Left lobe of liver (tissue), 2 donors: ENCODE results near the gene SERINC2. TPM values are rescaled to one million over a fixed set of nuclear protein-coding genes. Genes with fewer than 3 reads are reported as not detected.
"Not testable (repeated sequence)": the region's sequence is repeated elsewhere in the genome, so short reads cannot be mapped to it uniquely, and the experiment has no call there.

ENCODE experiments used
- ATAC-seq: fragments of 200-7000 bp; cut with Tn5 transposase; one replicate; pipeline ENCODE4 v1.9.1; 2020; ENCODE audit warnings: mild to moderate bottlenecking, moderate library complexity
- DNase-seq: peaks from one replicate; pipeline ENCODE4 v3.0.0-alpha.2; 2020; ENCODE audit warnings: low spot score
- total RNA-seq: library from RNA; stranded (reverse); gene quantifications from one replicate; pipeline ENCODE4 v1.2.1, GENCODE V29; 2021
- donor health status: DM: no; HTN: no; CAD: no; lungs with moderate emphysema.
- donor health status: DM: no; HTN: yes; CAD: no.

SERINC2 gene
- total RNA-seq, 1 donor from 2014 or later: 69.1 TPM

- not testable (repeated sequence) for DNase-seq
These were observed 18.6 kb downstream of the SERINC2 start for GRCh38 chr1:31431351-31432257.

DNA sequence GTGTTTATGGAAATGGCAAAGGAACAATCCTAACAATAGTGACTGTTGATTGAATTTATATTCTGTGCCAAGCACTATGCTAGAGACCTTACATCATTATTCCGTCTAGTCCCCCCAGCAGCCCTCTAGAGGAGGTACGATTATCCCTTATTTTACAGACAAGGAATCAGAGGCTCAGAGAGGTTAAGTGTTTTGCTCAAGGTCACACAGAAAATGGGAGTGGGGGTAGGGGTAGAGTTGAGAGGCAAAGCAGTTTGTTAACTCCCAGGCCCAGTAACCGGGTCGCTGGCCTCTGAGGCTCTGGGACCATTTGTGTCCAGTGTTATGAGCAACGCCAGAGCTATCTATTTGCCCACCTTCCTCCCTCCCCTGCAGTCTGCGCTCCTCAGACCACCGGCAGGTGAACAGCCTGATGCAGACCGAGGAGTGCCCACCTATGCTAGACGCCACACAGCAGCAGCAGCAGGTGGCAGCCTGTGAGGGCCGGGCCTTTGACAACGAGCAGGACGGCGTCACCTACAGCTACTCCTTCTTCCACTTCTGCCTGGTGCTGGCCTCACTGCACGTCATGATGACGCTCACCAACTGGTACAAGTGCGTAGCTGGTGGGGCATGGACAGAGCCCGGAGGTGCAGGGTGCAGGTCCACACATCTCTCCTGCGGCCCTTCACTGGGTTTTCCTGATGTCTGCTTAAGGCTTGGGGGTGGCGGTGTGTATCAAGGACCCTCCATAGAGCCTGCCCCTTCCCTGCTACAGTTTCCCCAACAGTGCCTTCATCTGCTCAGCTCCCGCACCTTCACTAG is 19.8 kb downstream of the SERINC2 start:
- no peak for ATAC-seq

More at GRCh38 chr1:31431351-31432257, 18.6 kb downstream of the SERINC2 start:
- ATAC-seq: peak; percentile 30

GRCh38 chr1:31433396-31433930 is 20.4 kb downstream of the SERINC2 start:
- DNase-seq (no peak), ATAC-seq (no peak)

More for the DNA sequence above, 19.8 kb downstream of the SERINC2 start:
- DNase-seq: no peak

- peak; percentile 3 for ATAC-seq
- DNase-seq: peak; percentile 41
These were observed 21.3 kb downstream of the SERINC2 start for GRCh38 chr1:31434101-31434871.

GRCh38 chr1:31434979-31435378 is 22.0 kb downstream of the SERINC2 start:
- DNase-seq: peak; percentile 44
- ATAC-seq: peak; percentile 10

- peak; percentile 42 for DNase-seq
- ATAC-seq: no peak
These were observed 22.7 kb downstream of the SERINC2 start for GRCh38 chr1:31435471-31436409.

GRCh38 chr1:31436596-31437432 is 23.8 kb downstream of the SERINC2 start:
- peak; percentile 37 for DNase-seq

GRCh38 chr1:31437433-31438037 is 24.5 kb downstream of the SERINC2 start:
- DNase-seq (peak; percentile 34), ATAC-seq (no peak)

More at GRCh38 chr1:31436596-31437432, 23.8 kb downstream of the SERINC2 start:
- ATAC-seq: peak; percentile 5

DNA sequence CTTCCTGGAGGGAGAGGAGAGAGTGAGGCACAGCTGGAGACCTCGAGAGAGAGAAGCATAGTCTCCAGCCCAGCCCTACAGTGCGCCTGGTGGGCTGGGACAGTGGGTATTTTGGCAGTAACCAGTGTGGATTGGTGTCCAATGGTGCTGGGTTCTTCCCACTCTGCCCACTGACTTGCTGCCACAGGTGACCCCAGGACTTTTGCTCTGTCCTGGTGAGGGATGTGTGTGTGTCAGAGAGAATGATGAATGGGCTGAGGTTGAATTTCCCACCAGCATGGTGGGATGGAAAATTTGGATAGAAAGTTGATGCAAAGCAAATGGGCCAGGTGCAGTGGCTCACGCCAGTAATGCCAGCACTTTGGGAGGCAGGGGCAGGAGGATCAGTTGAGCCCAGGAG is 26.3 kb downstream of the SERINC2 start:
- ATAC-seq: no peak
- peak; percentile 14 for DNase-seq

DNA sequence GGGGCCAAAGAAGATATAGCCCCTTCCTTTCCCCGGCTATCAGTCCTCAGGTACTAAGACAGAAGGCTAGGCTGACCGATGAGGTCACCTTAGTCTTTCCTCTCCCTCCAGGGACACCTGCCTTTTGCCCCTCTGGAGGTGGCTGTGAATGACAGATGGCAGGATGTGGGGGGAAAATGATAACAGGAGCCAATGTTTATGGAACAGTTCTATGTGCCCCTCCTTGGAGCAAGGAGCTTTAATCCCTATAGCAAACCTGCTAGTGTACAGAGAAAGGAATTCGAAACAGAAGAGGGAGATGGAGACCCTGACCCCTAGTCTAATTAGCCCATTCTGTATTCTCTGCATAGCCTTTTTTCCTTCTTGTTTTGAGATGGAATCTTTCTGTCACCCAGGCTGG is 28.1 kb downstream of the SERINC2 start:
- no peak for ATAC-seq
- DNase-seq: no peak

- ATAC-seq (no peak), DNase-seq (no peak)
These were observed 28.5 kb downstream of the SERINC2 start for GRCh38 chr1:31441558-31441957.

DNA sequence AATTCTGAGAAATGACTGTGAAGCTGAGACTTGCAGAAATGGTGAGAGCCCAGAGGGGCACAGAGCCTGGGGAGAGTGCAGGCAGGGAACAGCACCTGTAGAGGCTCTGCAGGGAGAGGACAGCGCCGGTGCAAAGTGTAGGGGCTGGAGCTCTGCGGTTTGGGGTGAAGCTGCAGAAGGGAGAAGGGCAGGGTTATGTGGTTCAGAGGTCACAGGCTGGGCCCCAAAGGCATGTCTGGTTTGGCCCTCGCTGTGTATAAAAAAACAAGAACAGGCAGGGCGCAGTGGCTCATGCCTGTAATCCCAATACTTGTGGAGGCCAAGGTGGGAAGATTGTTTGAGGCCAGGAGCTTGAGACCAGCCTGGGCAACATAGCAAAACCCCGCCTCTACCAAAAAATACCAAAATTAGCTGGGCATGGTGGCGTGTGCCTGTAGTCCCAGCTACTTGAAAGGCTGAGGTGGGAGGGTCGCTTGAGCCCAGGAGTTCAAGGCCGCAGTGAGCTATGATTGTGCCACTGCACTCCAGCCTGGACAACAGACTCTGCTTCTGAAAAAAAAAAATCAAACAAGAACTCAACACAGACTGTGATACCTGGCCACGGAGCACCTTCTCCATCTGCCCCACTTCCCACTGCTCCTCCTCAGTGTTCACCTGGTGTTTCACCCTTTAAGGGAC is 29.1 kb downstream of the SERINC2 start:
- peak; percentile 33 for DNase-seq

GRCh38 chr1:31442648-31442994 is 29.6 kb downstream of the SERINC2 start:
- ATAC-seq (no peak), DNase-seq (peak; percentile 28)

More for the DNA sequence above, 29.1 kb downstream of the SERINC2 start:
- ATAC-seq: no peak

DNA sequence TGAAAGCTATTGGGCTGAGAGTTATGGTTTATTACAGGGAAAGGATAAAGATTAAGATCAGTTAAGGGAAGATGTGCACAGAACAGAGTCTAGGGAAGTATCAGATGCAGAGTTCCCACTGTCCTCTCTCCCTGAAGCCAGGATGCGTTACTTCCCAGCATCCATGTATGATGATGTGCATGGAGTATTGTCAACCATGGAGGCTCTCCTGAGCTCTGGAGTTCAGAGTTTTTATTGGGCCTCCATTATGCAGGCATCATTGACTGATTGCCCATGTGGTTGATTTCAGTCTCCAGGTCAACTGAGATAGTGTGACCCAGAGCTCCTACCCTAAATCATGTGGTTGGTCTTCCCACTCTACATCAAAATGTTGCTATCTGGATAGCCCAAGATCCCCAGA is 30.7 kb downstream of the SERINC2 start:
- ATAC-seq (no peak), DNase-seq (no peak)

DNA sequence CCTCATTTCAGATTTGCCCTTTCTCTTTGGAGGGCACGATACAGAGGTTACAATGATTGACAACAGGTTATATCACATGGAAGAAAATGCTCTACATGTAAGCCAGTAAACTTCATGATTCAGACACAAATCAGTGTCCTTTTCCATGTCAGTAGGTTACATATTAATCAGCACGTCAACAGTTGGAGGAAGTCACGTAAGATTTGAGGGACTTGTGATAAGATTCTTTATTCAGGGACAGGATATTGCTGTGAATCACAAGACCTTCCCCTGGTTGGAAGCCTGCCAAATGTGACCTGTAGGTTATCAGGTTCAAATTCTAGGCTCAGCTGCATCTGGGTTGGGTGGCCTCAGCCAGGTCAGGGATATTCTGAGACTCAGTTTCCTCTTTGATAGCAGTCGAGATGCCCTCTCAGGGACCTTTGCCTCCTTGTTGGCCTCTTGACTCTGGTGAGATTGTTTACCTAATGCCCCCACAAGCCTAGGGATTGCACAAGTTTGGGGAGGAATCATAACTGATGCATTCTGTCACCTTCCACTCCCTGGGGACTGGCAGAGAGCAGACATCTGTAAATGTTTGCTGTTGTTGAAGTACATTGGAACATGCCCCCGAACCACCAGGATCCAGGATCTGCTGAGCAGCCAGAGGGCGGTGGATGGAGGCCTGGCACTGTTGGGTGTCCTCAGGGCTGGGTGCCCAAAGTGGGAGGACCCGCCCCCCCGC is 31.9 kb downstream of the SERINC2 start:
- DNase-seq (peak; percentile 75), ATAC-seq (peak; percentile 78)

GRCh38 chr1:31445951-31446350 is 32.9 kb downstream of the SERINC2 start:
- ATAC-seq (no peak), DNase-seq (no peak)

DNA sequence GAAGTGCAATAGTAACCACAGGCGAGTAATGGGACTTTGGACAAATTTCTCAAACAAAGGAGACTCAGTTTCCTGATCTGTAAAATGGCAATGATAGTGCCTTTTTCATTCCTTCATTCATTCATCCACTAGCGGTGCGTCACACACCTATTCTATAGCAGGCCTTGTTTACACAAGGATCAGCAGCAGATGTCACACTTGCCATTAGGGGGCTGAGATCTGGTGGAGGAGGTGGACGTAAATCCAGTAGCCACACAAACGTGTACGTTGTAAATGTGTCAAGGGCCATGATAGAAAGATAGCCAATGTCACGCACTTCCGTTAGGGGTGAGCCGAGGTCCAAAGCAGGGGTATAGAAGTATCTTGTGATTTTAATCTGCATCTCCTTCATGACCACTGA is 34.2 kb downstream of the SERINC2 start:
- DNase-seq (no peak), ATAC-seq (no peak)
